Bronchial epithelial cell (primary cell): ENCODE measurements around the gene PPP1R16B. TPM values are rescaled to one million over a fixed set of nuclear protein-coding genes. Genes with fewer than 3 reads are reported as not detected.
A peak's percentile ranks its signal among the peaks of the same experiment; 100 is the strongest.

ENCODE experiments used
- DNase-seq: peaks from one replicate; pipeline ENCODE4 v3.0.0-alpha.2; 2010; ENCODE audit warnings: low read depth
- FAIRE-seq: peaks from 2 replicates; lab custom pipeline; 2011; peaks lifted over from hg19 to GRCh38; lab: Jason Lieb, UNC
- H3K27me3 ChIP-seq: 2 replicates; pipeline ENCODE4 v1.5.1; 2011; ENCODE audit warnings: low read length; ENCODE audit not compliant: control insufficient read depth, insufficient read depth
- H3K36me3 ChIP-seq: 2 replicates; pipeline ENCODE4 v1.5.1; 2011; ENCODE audit warnings: low read length; ENCODE audit not compliant: control insufficient read depth, insufficient read depth
- H3K4me3 ChIP-seq: 2 replicates; pipeline ENCODE4 v1.5.1; 2011; ENCODE audit warnings: mild to moderate bottlenecking, low read depth, low read length, control low read depth
- CTCF ChIP-seq: IDR thresholded peaks from 2 replicates; pipeline ENCODE4 v1.5.1; 2011; ENCODE audit warnings: mild to moderate bottlenecking, moderate library complexity, low read length, control low read depth, inconsistent platforms; ENCODE audit not compliant: insufficient read depth, severe bottlenecking
- total RNA-seq: library from RNA; depleted of rRNA; stranded (reverse); fragments of >200 nt; gene quantifications from 2 replicates; pipeline ENCODE4 v1.2.1, GENCODE V29; 2014

PPP1R16B gene
- total RNA-seq, 1 donor from 2014 or later, result 0.26 TPM

- no peak for FAIRE-seq
Measured at GRCh38 chr20:38893565-38894090, 88.1 kb downstream of the PPP1R16B start.

GRCh38 chr20:38894091-38894847, 88.8 kb downstream of the PPP1R16B start:
- no peak for TF ChIP-seq CTCF
- FAIRE-seq (no peak), DNase-seq (no peak)
- no peaks in the 10 kb centered on the region for H3K36me3 ChIP-seq
- H3K4me3 ChIP-seq, result no peak overlapping the region
- H3K27me3 ChIP-seq, result peaks cover 5% of the 10 kb centered on the region

More at GRCh38 chr20:38893565-38894090, 88.1 kb downstream of the PPP1R16B start:
- peak; percentile 99 for TF ChIP-seq CTCF
- Histone ChIP-seq H3K4me3 (no peak overlapping the region), H3K36me3 (no peaks in the 10 kb centered on the region), H3K27me3 (peaks cover 5% of the 10 kb centered on the region)
- DNase-seq, result peak; percentile 23

GRCh38 chr20:38895098-38895949, 89.8 kb downstream of the PPP1R16B start:
- DNase-seq (no peak), FAIRE-seq (no peak)
- TF ChIP-seq CTCF, result no peak
- Histone ChIP-seq H3K4me3 (no peak overlapping the region), H3K36me3 (no peaks in the 10 kb centered on the region), H3K27me3 (peaks cover 5% of the 10 kb centered on the region)

GRCh38 chr20:38896009-38896594, 90.6 kb downstream of the PPP1R16B start:
- DNase-seq (no peak), FAIRE-seq (no peak)
- Histone ChIP-seq H3K36me3 (no peaks in the 10 kb centered on the region), H3K27me3 (peaks cover 5% of the 10 kb centered on the region), H3K4me3 (no peak overlapping the region)
- TF ChIP-seq CTCF, result no peak

GRCh38 chr20:38897267-38897666, 91.8 kb downstream of the PPP1R16B start:
- FAIRE-seq (no peak), DNase-seq (no peak)
- Histone ChIP-seq H3K27me3 (peaks cover 5% of the 10 kb centered on the region), H3K36me3 (no peaks in the 10 kb centered on the region), H3K4me3 (no peak overlapping the region)
- no peak for TF ChIP-seq CTCF
